Measurements from ENCODE around the gene CCDC97. TPM values are rescaled to one million over a fixed set of nuclear protein-coding genes. Genes with fewer than 3 reads are reported as not detected.

The CCDC97 gene
- total RNA-seq, 1 experiment from 2014 or later, result 39.4 TPM

DNA sequence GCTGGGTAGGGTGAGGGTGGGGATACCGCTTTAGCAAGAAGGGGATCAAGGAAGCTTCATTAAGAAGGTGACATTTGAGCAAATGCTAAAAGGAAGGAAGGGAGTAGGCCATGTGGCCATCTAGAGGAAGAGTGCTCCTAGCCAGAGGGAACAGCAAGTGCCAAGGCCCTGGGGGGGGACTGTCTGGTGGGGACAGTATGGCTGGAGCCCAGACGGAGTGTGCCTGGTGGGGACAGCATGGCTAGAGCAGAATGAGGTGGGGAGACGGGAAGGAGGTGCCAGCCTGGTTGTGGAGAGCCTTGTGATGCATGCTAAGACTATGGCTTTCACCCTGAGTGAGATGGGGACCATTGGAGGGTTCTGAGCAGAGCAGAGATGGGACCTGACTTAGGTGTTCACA is 45.8 kb downstream of the CCDC97 start:
- Histone ChIP-seq H2BK5ac (ENCODE audit: insufficient read length, low read length) (no peak overlapping the region), H3K9me3 (ENCODE audit: control insufficient read depth, low read depth, low read length) (no peaks in the 10 kb centered on the region), H3K18ac (ENCODE audit: insufficient read length, low read depth, low read length) (no peak overlapping the region), H3K56ac (ENCODE audit: insufficient read length, low read depth, low read length) (no peak overlapping the region), H2AFZ (ENCODE audit: low read length) (no peak overlapping the region), H4K20me1 (ENCODE audit: control insufficient read depth, insufficient read depth, insufficient read length) (no peaks in the 10 kb centered on the region), H2BK15ac (ENCODE audit: low read depth, low read length) (no peak overlapping the region), H3K4me1 (ENCODE audit: insufficient read depth, low read length) (no peaks in the 10 kb centered on the region; the same call in 1 of the 2 replicates), H3K4me2 (ENCODE audit: insufficient read depth, insufficient read length, low read length) (no peak overlapping the region), H2BK12ac (ENCODE audit: insufficient read length, low read depth, low read length) (no peak overlapping the region), H4K5ac (ENCODE audit: insufficient read length, low read depth, low read length) (no peak overlapping the region), H3K23ac (ENCODE audit: insufficient read length, low read depth, low read length) (no peak overlapping the region), H3K23me2 (ENCODE audit: insufficient read length, low read depth, low read length, poor library complexity, severe bottlenecking) (peaks cover 24% of the 10 kb centered on the region), H3K9ac (ENCODE audit: extremely low read depth, insufficient read length, low read length) (no peak overlapping the region), H4K8ac (replicated peaks; ENCODE audit: insufficient read length, low read depth, low read length) (no peak overlapping the region), H3K4ac (ENCODE audit: low read depth, low read length) (no peak overlapping the region), H3K27me3 (ENCODE audit: insufficient read depth, low read length) (peaks cover 8% of the 10 kb centered on the region; the same call in 1 of the 2 replicates), H3K79me2 (ENCODE audit: insufficient read depth, low read length) (no peaks in the 10 kb centered on the region), H2BK120ac (ENCODE audit: low read depth, low read length, poor library complexity, severe bottlenecking) (no peak overlapping the region), H3K14ac (ENCODE audit: insufficient read depth, low read length) (no peak overlapping the region), H2AK5ac (ENCODE audit: insufficient read length, low read length) (no peak overlapping the region), H3K79me1 (ENCODE audit: insufficient read depth, low read depth, low read length, poor library complexity, severe bottlenecking) (no peaks in the 10 kb centered on the region), H3K27ac (ENCODE audit: insufficient read length, low read depth, low read length) (no peak overlapping the region), H4K91ac (ENCODE audit: insufficient read length, low read depth, low read length) (no peak overlapping the region), H2BK20ac (ENCODE audit: low read depth, low read length, poor library complexity, severe bottlenecking) (no peak overlapping the region), H3T11ph (ENCODE audit: low read length) (no peak overlapping the region)
- WGBS (ENCODE audit: extremely low coverage, insufficient read length, low lambda C conversion rate), result no CpG with 5 or more reads among the region's 3 CpGs
- TF ChIP-seq, protein P1, sequence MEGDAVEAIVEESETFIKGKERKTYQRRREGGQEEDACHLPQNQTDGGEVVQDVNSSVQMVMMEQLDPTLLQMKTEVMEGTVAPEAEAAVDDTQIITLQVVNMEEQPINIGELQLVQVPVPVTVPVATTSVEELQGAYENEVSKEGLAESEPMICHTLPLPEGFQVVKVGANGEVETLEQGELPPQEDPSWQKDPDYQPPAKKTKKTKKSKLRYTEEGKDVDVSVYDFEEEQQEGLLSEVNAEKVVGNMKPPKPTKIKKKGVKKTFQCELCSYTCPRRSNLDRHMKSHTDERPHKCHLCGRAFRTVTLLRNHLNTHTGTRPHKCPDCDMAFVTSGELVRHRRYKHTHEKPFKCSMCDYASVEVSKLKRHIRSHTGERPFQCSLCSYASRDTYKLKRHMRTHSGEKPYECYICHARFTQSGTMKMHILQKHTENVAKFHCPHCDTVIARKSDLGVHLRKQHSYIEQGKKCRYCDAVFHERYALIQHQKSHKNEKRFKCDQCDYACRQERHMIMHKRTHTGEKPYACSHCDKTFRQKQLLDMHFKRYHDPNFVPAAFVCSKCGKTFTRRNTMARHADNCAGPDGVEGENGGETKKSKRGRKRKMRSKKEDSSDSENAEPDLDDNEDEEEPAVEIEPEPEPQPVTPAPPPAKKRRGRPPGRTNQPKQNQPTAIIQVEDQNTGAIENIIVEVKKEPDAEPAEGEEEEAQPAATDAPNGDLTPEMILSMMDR (conservative IDR thresholded peaks at IDR 0.05), result no peak
- DNase-seq, result no peak
- peaks cover 17 to 18% of the 10 kb centered on the region in 2 experiments for H3K4me1 Mint-ChIP-seq
- H3K9me3 Mint-ChIP-seq, result no peaks in the 10 kb centered on the region; a peak in 1 of 5 replicates
- H3K27me3 Mint-ChIP-seq (ENCODE audit: low read depth), result peaks cover 31% of the 10 kb centered on the region
- peak overlapping the region in 1 of 2 experiments; percentile 43; a peak in 1 of 5 replicates for H3K4me3 Mint-ChIP-seq
- H3K36me3 Mint-ChIP-seq (ENCODE audit: insufficient read depth in 1 of 3, low read depth in 3 of 3), result peaks cover 0 to 10% (median 2%) of the 10 kb centered on the region in 3 experiments; a peak in 4 of 7 replicates
- H3K27ac Mint-ChIP-seq, result 0 out of 7 replicates have a peak overlapping the region, but pooled peaks of 1 of the 3 experiments have one; percentile 34

All from H9 (cell line).